ENCODE results near the gene UROC1. TPM values are rescaled to one million over a fixed set of nuclear protein-coding genes. Genes with fewer than 3 reads are reported as not detected.

Gene UROC1
- total RNA-seq, 1 donor from 2014 or later = not detected

DNA sequence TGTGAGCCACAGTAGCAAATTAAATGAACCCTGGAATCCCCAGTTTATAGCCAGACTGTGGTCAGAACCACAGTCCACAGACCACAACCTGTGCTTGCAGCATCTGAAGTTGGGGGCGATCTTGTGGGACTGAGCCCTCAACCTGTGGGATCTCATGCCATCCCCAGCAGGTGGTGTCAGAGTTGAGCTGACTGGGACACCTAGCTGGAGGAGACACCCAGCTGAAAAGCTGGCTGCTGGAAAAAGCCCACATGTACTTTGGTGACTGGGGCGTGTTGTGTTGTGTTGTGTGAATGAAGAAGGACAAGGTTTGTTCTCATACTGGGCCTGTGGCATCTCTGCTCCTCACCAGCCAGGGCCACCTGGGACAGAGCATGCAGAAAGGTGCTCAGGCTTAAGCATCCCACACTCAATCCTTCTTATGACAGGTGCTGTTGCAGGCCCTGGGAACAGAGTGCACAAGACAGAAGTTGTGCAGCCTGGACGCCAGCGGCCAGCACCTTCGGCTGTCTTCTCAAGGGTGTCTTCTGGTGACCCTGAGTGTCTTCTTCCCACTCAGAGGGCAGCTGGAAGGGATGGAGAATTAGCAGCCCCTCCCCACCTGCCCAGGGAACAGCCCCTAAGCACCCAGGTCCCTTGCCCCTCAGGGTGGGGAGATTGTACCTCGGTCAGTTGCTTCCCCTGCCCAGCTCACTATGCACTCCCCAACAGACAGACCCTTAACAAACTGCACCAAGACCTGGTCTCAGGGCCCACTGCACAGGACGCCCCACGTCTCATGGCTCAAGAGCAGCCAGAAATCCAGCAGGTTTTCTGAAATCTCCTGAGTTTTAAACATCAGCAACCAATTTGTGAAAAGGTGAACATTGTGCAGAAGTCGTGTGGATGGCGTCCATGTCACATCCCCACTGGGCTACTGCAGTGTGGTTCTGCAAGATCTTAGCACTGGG, 2.2 kb upstream of the UROC1 start:
- intact Hi-C loops (cut with DNase I) = no loop called here

DNA sequence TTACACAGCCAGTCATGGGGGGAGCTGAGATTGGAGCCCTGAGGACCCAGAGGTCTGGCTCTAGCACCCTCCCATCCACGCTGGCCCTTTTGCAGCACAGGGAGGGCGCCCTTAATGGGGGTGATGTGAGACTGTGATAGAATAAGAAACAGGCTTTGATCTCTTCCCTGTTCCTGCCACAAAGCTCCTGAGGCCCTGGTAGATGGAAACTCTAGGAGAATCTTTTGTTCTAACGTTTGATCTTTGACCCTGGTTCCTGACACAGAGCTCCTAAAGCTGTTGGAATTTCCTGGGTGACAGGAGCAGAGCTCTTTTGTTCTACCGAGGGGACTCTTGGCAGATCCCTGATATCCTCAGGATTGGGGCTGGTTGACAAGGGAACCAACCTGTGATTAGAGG, 1.2 kb upstream of the UROC1 start:
- intact Hi-C loops (cut with DNase I) = no loop called here
- no peaks in the 10 kb centered on the region for H3K36me3 ChIP-seq
- TF ChIP-seq, protein P1, sequence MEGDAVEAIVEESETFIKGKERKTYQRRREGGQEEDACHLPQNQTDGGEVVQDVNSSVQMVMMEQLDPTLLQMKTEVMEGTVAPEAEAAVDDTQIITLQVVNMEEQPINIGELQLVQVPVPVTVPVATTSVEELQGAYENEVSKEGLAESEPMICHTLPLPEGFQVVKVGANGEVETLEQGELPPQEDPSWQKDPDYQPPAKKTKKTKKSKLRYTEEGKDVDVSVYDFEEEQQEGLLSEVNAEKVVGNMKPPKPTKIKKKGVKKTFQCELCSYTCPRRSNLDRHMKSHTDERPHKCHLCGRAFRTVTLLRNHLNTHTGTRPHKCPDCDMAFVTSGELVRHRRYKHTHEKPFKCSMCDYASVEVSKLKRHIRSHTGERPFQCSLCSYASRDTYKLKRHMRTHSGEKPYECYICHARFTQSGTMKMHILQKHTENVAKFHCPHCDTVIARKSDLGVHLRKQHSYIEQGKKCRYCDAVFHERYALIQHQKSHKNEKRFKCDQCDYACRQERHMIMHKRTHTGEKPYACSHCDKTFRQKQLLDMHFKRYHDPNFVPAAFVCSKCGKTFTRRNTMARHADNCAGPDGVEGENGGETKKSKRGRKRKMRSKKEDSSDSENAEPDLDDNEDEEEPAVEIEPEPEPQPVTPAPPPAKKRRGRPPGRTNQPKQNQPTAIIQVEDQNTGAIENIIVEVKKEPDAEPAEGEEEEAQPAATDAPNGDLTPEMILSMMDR (IDR thresholded peaks at IDR 0.05) = no peak
- H3K27ac ChIP-seq = no peak overlapping the region
- no peak for DNase-seq (ENCODE audit: low spot score in 2 of 2)
- H3K9me3 ChIP-seq = no peaks in the 10 kb centered on the region
- no peak overlapping the region for H3K4me3 ChIP-seq
- peaks cover 4% of the 10 kb centered on the region for H3K27me3 ChIP-seq
- H3K4me1 ChIP-seq = no peaks in the 10 kb centered on the region

More for the DNA sequence above, 2.2 kb upstream of the UROC1 start:
- Histone ChIP-seq H3K36me3 (no peaks in the 10 kb centered on the region), H3K27ac (no peak overlapping the region), H3K9me3 (no peaks in the 10 kb centered on the region), H3K4me1 (peaks cover 3 to 4% of the 10 kb centered on the region in 2 donors), H3K27me3 (peaks cover 10% of the 10 kb centered on the region), H3K4me3 (no peak overlapping the region)
- TF ChIP-seq, protein P1 (IDR thresholded peaks at IDR 0.05) = no peak
- no peak for DNase-seq (ENCODE audit: low spot score in 2 of 2)

DNA sequence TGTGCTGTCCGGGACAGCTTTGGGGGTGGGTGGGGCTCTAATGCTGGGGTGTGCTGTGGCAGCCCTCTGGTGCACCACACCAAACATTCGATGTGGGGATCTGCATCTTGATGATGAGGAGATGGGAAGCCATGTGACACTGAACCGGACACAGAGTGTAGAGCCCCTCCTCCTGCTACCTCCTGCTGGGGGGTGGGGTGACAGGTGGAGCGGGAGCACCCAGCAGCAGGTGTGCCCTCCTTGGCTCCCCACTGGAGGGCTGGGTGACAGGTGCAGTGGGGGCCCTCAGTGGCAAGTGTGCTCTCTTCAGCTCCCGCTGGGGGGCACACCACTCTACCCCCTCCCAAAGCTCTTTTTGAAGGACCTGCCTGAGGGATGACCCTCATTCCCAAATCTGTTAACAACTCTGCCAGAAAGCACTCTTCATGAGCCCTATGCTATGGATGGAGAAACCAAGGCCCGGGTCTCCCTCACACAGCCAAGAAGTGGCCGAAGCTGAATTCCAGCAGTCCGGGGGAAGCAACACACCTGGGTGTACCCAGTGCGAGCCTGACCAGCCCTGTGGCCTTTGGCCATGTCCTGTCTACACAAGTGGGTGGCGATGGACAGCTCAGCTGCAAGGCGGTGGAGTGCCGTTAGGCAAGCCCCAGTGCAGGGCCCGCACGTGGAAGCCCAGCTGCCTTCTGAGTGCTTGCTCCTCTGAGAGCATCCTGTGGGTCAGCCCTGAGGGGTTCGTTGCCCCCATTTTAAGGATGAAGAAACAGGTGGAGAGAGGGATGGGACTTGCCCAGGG, 609 bp upstream of the UROC1 start:
- Histone ChIP-seq H3K9me3 (no peaks in the 10 kb centered on the region), H3K36me3 (no peaks in the 10 kb centered on the region), H3K27ac (no peak overlapping the region), H3K27me3 (no peaks in the 10 kb centered on the region), H3K4me3 (no peak overlapping the region), H3K4me1 (no peaks in the 10 kb centered on the region)
- intact Hi-C loops (cut with DNase I) = no loop called here
- TF ChIP-seq, protein P1 (IDR thresholded peaks at IDR 0.05) = no peak
- DNase-seq (ENCODE audit: low spot score in 2 of 2) = no peak

DNA sequence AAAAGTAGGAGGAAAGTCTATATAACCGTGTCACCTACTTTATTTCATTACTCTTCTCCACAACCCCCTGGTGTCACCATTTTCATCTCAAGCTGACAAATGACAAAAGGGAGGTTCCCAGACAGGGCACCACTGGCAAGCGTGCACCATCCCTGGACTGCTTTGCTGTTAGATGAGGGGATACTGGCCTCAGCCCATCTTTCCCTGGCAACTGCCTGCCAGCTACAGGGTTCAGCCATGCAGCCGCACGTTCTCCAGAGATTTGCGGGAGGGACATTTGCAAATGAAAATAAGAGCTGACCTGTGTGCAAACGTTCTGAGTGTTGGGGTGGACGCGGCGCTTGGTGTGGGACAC, 660 bp downstream of the UROC1 start:
- Histone ChIP-seq H3K36me3 (no peaks in the 10 kb centered on the region), H3K4me3 (no peak overlapping the region), H3K27me3 (no peaks in the 10 kb centered on the region), H3K9me3 (no peaks in the 10 kb centered on the region), H3K27ac (no peak overlapping the region), H3K4me1 (no peaks in the 10 kb centered on the region)
- DNase-seq (ENCODE audit: low spot score in 2 of 2) = no peak
- intact Hi-C loops (cut with DNase I) = no loop called here
- TF ChIP-seq, protein P1 (IDR thresholded peaks at IDR 0.05) = no peak

DNA sequence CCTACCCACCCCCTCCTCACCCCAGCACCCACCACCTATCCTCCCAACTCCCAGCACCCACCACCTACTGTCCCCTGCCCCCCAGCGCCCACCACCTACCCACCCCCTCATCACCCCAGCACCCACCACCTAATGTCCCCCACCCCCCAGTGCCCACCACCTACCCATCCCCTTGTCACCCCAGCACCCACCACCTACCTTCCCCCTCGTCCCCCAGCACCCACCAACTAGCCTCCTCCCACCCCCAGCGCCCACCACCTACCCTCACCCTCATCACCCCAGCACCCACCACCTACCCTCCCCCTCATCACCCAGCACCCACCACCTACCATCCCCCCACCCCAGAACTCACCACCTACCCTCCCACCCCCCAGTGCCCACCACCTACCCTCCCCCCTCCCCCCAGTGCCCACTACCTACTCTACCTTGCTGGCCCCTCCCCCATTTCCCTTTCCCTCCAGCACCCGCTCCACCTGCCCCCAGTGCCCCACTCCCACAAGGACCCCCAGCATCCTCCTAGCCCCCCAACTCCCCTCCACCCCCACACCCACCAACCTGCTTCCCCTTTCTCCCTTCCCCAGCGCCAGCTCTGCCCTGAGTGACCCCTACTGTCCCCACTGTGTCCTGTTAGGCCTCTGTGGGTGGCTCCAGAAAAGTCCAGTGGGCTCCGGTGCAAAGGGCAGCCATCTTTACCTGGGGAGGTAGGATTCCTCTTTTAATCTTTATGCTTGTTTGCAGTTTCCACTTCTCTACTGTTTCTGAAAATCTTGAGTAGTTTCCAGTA, 1.2 kb downstream of the UROC1 start:
- TF ChIP-seq, protein P1 (IDR thresholded peaks at IDR 0.05) = no peak
- no peaks in the 10 kb centered on the region for H3K36me3 ChIP-seq
- no peak for DNase-seq (ENCODE audit: low spot score in 2 of 2)
- no peaks in the 10 kb centered on the region for H3K27me3 ChIP-seq
- no peak overlapping the region for H3K27ac ChIP-seq
- H3K4me3 ChIP-seq = no peak overlapping the region
- no peaks in the 10 kb centered on the region for H3K4me1 ChIP-seq
- intact Hi-C loops (cut with DNase I) = no loop called here
- no peaks in the 10 kb centered on the region for H3K9me3 ChIP-seq

Data from ascending aorta (tissue), 2 donors.